Measurements from ENCODE around the gene SFRP5. TPM values are rescaled to one million over a fixed set of nuclear protein-coding genes. Genes with fewer than 3 reads are reported as not detected.
A peak's percentile ranks its signal among the peaks of the same experiment; 100 is the strongest.

The SFRP5 gene
- total RNA-seq, 1 donor from 2014 or later: 0.16 TPM

DNA sequence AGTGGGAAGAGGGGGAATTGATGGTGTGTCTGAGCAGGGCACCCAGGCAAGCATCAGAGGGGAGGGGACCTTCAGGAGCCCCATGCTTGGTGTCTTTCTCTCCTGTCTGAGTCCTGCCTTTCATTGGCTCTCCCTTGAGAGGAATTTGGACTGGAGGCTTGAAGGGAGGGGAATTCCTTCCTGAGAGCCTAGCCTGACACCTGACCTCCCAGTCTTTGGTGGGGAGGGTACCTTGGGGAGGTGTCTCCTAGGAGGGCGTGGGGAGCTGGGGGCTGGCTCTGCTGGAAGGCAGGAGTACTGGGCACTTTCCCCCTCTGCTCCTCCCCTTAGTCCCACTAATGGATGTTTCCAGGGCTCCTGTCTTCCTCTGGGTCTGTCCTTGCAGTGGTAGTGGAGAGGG is 1.3 kb upstream of the SFRP5 start:
- peaks cover 62% of the 10 kb centered on the region for H3K27me3 Mint-ChIP-seq (ENCODE audit: low read depth, unreplicated experiment)
- peaks cover 3% of the 10 kb centered on the region for H3K4me1 ChIP-seq (ENCODE audit: insufficient read depth, low read length)
- no peaks in the 10 kb centered on the region for H3K4me1 Mint-ChIP-seq (ENCODE audit: low read depth, unreplicated experiment)
- no peak overlapping the region for H3K4me2 ChIP-seq (ENCODE audit: low read length)
- peaks cover 17% of the 10 kb centered on the region for H4K20me1 ChIP-seq (ENCODE audit: insufficient read depth, low read length)
- TF ChIP-seq, protein P1, sequence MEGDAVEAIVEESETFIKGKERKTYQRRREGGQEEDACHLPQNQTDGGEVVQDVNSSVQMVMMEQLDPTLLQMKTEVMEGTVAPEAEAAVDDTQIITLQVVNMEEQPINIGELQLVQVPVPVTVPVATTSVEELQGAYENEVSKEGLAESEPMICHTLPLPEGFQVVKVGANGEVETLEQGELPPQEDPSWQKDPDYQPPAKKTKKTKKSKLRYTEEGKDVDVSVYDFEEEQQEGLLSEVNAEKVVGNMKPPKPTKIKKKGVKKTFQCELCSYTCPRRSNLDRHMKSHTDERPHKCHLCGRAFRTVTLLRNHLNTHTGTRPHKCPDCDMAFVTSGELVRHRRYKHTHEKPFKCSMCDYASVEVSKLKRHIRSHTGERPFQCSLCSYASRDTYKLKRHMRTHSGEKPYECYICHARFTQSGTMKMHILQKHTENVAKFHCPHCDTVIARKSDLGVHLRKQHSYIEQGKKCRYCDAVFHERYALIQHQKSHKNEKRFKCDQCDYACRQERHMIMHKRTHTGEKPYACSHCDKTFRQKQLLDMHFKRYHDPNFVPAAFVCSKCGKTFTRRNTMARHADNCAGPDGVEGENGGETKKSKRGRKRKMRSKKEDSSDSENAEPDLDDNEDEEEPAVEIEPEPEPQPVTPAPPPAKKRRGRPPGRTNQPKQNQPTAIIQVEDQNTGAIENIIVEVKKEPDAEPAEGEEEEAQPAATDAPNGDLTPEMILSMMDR (IDR thresholded peaks at IDR 0.05; ENCODE audit: insufficient read depth, low read depth, low read length): no peak
- TF ChIP-seq EZH2 (IDR thresholded peaks at IDR 0.05; ENCODE audit: insufficient read depth, low read length): no peak
- no peak overlapping the region for H3K27ac ChIP-seq (ENCODE audit: low read depth, low read length)
- H3K4me3 ChIP-seq (ENCODE audit: insufficient read depth, low read depth, low read length): no peak overlapping the region
- no peaks in the 10 kb centered on the region for H3K36me3 ChIP-seq (ENCODE audit: insufficient read depth, low read length)
- peaks cover 6% of the 10 kb centered on the region for H3K9me3 Mint-ChIP-seq (ENCODE audit: unreplicated experiment)
- peaks cover 16% of the 10 kb centered on the region for H3K36me3 Mint-ChIP-seq (ENCODE audit: low read depth, unreplicated experiment)
- no peak overlapping the region for H3K4me3 Mint-ChIP-seq (ENCODE audit: unreplicated experiment)
- no peak overlapping the region for H3K9ac ChIP-seq (ENCODE audit: low read length)
- FAIRE-seq (no peak), DNase-seq (ENCODE audit: low read depth) (no peak)
- no peaks in the 10 kb centered on the region for H3K9me3 ChIP-seq (ENCODE audit: insufficient read depth, low read depth, low read length)
- H3K27ac Mint-ChIP-seq (ENCODE audit: unreplicated experiment): no peak overlapping the region
- peaks cover 37% of the 10 kb centered on the region for H3K27me3 ChIP-seq (ENCODE audit: insufficient read depth, low read length)
- no peaks in the 10 kb centered on the region for H3K79me2 ChIP-seq (ENCODE audit: insufficient read depth, low read length)
- no peak overlapping the region for H2AFZ ChIP-seq (ENCODE audit: low read depth, low read length)

DNA sequence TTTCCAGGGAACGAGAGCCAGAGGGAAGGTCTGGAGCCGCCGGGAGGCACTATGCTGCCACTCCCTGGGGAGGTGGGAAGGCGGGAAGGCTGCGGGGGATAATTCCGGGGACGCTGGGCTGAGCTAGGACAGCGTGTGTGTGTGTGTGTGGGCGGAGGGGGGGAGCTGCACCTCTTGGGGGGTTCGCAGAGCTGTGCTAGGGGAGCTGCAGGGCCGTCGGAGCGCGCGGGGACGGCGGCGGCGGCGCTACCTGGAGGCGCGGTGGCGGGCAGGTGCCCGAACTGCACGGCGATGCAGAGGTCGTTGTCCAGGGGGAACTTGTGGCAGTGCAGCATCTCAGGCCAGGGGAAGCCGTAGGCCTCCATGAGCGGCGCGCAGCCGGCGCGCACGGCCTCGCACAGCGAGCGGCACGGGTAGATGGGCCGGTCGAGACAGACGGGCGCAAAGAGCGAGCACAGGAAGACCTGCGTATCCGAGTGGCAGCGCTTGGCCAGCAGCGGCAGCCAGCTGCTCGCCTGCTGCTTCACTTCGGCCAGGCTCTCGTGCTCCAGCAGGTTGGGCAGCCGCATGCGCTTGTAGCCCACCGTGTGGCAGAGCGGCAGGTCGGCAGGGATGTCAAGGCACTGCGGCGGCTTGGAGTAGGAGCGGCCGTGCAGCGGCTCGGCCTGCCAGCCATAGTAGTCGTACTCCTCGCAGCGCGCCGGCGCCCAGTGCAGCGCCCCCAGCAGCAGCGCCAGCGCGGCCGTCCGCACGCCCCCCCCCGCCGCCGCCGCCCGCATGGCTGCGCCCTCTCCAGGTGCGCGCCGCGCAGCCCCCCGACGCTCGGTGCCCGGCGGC is 526 bp downstream of the SFRP5 start:
- no peak overlapping the region for H3K27ac ChIP-seq (ENCODE audit: low read depth, low read length)
- Mint-ChIP-seq H3K4me1 (ENCODE audit: low read depth, unreplicated experiment) (no peaks in the 10 kb centered on the region), H3K9me3 (ENCODE audit: unreplicated experiment) (peaks cover 9% of the 10 kb centered on the region), H3K27me3 (ENCODE audit: low read depth, unreplicated experiment) (peaks cover 67% of the 10 kb centered on the region), H3K36me3 (ENCODE audit: low read depth, unreplicated experiment) (peaks cover 21% of the 10 kb centered on the region), H3K27ac (ENCODE audit: unreplicated experiment) (no peak overlapping the region), H3K4me3 (ENCODE audit: unreplicated experiment) (peak overlapping the region; percentile 79)
- H3K4me2 ChIP-seq (ENCODE audit: low read length): peak overlapping the region; percentile 79
- no peaks in the 10 kb centered on the region for H3K79me2 ChIP-seq (ENCODE audit: insufficient read depth, low read length)
- peak; percentile 80 for TF ChIP-seq EZH2 (IDR thresholded peaks at IDR 0.05; ENCODE audit: insufficient read depth, low read length)
- TF ChIP-seq, protein P1 (IDR thresholded peaks at IDR 0.05; ENCODE audit: insufficient read depth, low read depth, low read length): no peak
- no peaks in the 10 kb centered on the region for H3K36me3 ChIP-seq (ENCODE audit: insufficient read depth, low read length)
- H3K4me1 ChIP-seq (ENCODE audit: insufficient read depth, low read length): peaks cover 3% of the 10 kb centered on the region
- no peaks in the 10 kb centered on the region for H3K9me3 ChIP-seq (ENCODE audit: insufficient read depth, low read depth, low read length)
- H3K9ac ChIP-seq (ENCODE audit: low read length): no peak overlapping the region
- peaks cover 17% of the 10 kb centered on the region for H4K20me1 ChIP-seq (ENCODE audit: insufficient read depth, low read length)
- FAIRE-seq (no peak), DNase-seq (ENCODE audit: low read depth) (peak; percentile 26)
- H3K27me3 ChIP-seq (ENCODE audit: insufficient read depth, low read length): peaks cover 37% of the 10 kb centered on the region
- peak overlapping the region; percentile 58 for H2AFZ ChIP-seq (ENCODE audit: low read depth, low read length)
- H3K4me3 ChIP-seq (ENCODE audit: insufficient read depth, low read depth, low read length): peak overlapping the region; percentile 39

DNA sequence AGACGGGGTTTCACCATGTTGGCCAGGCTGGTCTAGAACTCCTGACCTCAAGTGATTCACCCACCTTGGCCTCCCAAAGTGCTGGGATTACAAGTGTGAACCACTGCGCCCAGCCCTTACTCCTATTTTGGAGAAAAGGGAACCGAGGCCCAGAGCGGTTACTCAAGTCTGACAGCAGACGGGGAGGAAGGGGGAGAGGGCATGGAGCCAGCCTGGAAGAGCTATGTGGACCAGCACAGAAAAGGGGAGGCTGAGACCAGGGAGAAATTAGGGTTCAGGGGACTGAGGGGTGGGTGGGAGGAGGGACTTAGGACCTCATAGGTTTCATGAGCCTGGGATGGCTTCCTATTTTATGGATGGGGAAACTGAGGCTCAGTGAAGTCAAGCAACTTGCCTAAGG is 1.5 kb downstream of the SFRP5 start:
- Histone ChIP-seq H3K9me3 (ENCODE audit: insufficient read depth, low read depth, low read length) (no peaks in the 10 kb centered on the region), H3K9ac (ENCODE audit: low read length) (no peak overlapping the region), H3K27me3 (ENCODE audit: insufficient read depth, low read length) (peaks cover 37% of the 10 kb centered on the region), H3K4me1 (ENCODE audit: insufficient read depth, low read length) (peaks cover 3% of the 10 kb centered on the region), H3K79me2 (ENCODE audit: insufficient read depth, low read length) (no peaks in the 10 kb centered on the region), H3K4me2 (ENCODE audit: low read length) (no peak overlapping the region), H3K36me3 (ENCODE audit: insufficient read depth, low read length) (no peaks in the 10 kb centered on the region), H3K27ac (ENCODE audit: low read depth, low read length) (no peak overlapping the region), H4K20me1 (ENCODE audit: insufficient read depth, low read length) (peaks cover 17% of the 10 kb centered on the region), H2AFZ (ENCODE audit: low read depth, low read length) (no peak overlapping the region), H3K4me3 (ENCODE audit: insufficient read depth, low read depth, low read length) (no peak overlapping the region)
- Mint-ChIP-seq H3K27ac (ENCODE audit: unreplicated experiment) (no peak overlapping the region), H3K27me3 (ENCODE audit: low read depth, unreplicated experiment) (peaks cover 66% of the 10 kb centered on the region), H3K36me3 (ENCODE audit: low read depth, unreplicated experiment) (peaks cover 25% of the 10 kb centered on the region), H3K9me3 (ENCODE audit: unreplicated experiment) (peaks cover 9% of the 10 kb centered on the region), H3K4me1 (ENCODE audit: low read depth, unreplicated experiment) (no peaks in the 10 kb centered on the region), H3K4me3 (ENCODE audit: unreplicated experiment) (no peak overlapping the region)
- FAIRE-seq: no peak
- TF ChIP-seq, protein P1 (IDR thresholded peaks at IDR 0.05; ENCODE audit: insufficient read depth, low read depth, low read length): no peak
- TF ChIP-seq EZH2 (IDR thresholded peaks at IDR 0.05; ENCODE audit: insufficient read depth, low read length): no peak
- DNase-seq (ENCODE audit: low read depth): no peak

All from astrocyte (in vitro differentiated cells and primary cell).